ENCODE data around the gene AUTS2.

AUTS2 gene

DNA sequence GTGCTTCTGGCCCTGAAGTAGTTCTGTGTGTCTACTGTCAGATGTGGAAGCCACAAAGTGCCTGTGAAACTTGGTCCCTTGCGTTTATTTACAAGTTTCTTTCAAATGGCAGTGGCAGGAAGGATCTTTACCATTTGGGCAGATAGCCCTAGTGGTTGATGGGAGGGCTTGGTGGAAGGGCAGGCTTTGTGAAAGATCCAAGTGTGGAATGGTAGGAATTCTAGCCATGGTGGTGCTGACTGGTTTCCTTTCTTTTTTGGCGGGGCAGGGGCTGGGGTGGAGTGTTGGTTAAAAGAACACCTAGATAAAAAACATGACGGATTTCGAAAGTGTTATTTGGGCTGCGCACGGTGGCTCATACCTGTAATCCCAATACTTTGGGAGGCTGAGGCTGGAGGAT, 27.0 kb downstream of the AUTS2 start:
- DNase-seq = no peak

GRCh38 chr7:69625798-69626197, 27.5 kb downstream of the AUTS2 start:
- DNase-seq = no peak

DNA sequence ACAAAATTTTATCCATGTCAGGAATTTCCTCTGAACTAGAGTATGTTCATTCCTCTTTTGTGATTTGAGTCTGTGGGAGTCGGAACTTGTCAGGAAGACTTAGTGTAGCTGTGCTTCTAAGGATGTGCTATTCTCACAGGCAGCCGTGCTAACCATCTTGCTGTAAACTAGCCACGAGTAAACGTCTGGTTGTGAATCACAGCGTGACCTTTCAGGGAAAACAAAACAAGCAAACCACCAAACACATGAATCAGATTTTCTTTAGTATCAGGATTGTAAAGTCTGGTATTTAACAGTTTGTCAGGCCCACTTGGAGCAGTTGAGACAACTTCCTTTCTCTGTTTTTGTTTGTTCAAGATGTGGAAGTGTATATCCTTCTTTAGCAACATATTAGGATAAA, 32.0 kb downstream of the AUTS2 start:
- no peak for DNase-seq

GRCh38 chr7:69631131-69631530, 32.9 kb downstream of the AUTS2 start:
- DNase-seq = no peak

DNA sequence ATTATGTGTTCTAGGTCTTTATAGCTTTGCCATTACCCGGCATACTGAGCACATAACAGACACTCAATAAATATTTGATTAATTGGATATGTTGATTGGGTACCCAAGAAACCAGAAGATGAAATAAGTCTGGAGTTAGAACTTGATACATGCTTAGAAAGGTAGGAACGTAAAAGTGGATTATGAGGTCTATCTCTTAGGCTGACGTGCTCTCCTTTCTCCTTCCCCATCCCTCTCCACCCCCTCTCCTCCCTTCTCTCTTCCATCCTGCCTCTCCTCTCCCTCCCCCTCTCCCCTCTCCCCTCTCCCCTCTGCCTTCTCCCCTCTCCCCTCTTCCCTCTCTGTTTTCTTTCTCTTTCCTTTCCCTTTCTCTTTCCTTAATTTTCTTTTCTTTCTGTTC, 34.0 kb downstream of the AUTS2 start:
- peak; percentile 48 for DNase-seq

DNA sequence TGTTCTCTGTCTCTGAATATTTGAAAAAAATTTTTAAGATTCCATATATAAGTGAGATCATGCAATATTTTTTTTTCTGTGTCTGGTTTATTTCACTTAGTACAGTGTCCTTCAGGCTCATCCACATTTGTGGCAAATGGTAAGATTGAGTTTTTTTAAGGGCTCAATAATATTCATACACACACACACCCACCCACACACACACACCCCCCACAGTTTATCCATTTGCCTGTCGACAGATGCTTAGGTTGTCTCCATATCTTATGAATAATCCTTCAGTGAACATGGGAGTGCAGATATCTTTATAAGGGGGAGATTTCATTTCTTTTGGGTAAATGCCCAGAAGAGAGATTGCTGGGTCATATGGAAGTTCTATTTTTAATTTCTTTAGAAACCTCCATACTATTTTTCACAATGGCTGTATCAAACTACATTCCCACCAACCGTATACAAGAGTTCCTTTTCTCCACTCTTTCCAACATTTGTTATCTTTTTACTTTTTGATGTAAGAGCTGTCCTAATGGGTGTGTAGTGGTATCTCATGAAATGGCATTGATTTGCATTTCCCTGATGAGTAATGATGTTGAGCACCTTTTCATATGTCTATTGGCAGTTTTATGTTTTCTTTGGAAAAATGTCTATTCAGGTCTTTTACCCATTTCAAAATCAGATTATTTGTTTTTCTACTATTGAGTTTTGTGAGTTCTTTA, 35.0 kb downstream of the AUTS2 start:
- DNase-seq = no peak

DNA sequence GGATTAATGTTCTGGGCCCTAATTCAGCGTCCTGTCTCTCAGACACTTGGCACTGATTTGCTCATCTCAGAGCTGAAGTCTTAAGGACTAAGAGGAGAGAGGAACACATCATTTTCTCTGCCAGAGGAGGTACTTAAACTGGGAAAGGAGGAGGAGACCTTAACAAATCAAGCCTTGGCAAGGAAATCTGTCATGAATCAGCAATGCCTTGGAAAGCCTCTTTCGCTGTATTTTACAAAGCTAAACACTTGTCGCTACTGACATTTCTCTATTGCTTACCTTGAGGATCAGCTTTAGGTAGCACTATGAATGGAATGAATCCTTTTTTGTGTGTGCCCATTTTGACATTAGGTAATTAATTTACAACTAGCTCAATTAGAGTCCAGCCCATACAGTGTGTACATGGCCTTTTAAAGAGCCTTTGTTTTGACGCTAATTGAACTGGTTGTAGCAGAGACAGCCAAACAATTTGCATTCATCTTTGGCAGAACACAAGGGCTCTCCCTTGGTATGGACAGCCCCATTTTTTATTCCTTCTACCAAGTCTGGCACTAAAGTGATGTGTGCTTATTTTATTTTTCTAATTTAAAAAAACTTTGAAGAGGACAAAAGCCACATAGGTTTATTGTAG, 37.4 kb downstream of the AUTS2 start:
- DNase-seq = no peak

GRCh38 chr7:69638674-69639073, 40.4 kb downstream of the AUTS2 start:
- DNase-seq = no peak

DNA sequence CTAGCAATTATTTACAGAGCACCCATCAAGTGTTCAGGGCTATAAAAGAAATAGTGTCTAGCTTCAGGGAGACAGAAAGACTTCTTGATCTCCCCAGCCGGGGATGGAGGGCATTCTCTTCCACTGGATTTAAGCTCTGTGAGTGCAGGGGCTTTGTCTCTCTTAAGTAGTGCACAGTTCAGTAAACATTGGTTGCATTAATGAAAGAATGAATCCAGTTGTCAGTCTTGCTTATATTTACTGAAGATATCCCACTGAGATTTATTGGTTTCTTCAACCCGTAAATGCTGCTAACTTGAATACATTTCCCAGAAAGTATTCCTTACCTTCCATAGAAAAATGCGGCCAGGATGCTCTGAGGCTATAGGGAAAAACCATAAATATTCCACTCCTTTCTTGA, 41.9 kb downstream of the AUTS2 start:
- peak; percentile 79 for DNase-seq

DNA sequence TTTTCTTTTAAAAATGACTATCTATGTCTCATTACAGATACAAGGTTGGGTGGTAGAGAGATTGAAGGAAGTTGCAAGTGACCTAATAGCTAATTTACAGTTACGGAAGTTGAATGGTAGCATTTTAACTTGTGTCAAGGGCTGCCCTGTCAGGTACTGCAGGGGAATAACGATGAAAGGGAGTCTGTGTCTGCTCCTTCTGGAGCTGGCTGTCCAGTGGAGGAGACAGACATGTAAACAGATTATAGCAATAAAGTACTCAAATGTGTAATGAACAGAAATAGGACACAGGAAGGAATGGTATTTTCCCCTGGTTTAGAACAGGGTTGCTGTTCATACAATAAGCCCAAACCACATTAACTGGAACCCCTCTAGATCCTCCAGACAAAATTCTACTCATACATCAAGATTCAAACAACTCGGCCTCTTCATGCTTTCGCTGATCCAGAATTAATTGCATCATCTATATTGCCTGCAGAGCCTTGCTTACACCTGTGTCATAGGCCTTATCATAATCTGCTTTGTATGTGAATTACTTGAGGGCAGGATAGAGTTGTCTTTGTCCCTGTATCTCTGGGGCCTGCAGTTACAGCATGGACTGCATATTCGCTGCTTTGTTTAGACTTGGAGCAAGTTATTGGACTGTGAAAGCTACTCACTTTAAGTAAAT, 42.8 kb downstream of the AUTS2 start:
- peak; percentile 78 for DNase-seq

DNA sequence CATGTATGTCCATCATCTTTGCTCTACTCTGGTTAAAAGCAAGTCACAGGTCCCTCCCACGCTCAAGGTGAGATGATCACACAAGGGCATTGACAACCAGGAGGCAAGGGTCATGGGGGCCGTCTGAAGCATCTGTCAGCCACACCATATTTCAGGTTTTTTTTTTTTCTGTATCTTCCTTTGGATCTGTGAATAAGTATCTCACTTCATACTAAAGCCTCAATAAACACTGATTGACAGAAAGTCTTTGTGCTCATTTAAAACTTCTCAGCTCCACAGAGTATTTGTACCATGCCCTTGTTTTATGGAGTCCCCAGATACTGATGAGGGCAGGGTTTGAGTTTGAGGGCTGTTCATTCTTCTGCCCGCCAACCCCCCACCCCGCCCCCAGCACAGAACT, 45.0 kb downstream of the AUTS2 start:
- no peak for DNase-seq

- no peak for DNase-seq
Measured at GRCh38 chr7:69643708-69644445, 45.6 kb downstream of the AUTS2 start.

GRCh38 chr7:69645683-69646082, 47.4 kb downstream of the AUTS2 start:
- DNase-seq = no peak

DNA sequence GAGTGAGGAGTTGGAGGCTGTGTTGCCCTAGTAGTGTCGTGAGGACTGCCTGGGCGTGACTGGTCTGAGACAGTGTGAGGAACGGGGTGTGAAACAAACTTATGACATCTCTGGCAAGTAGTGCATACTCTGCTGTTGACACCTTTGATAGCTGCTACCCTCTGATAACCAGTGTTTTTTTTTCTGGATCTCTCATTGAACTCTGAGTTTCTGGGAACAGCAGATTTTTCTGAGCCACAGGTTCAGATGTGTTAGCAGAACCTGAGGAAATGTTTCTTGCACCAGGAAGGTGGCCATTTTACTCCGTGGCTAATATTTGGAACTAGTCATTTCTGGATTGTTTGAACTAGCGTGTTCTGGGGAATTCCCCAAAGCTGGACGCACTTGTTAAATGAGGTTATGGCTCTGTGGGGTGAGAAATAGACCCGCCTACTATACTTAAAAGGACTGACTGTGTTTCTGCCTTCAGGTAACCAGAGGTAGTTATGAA, 52.9 kb downstream of the AUTS2 start:
- peak; percentile 28 for DNase-seq

- DNase-seq = peak; percentile 15
Measured at GRCh38 chr7:69652947-69653701, 54.8 kb downstream of the AUTS2 start.

- DNase-seq = no peak
Measured at GRCh38 chr7:69653806-69654205, 55.5 kb downstream of the AUTS2 start.

DNA sequence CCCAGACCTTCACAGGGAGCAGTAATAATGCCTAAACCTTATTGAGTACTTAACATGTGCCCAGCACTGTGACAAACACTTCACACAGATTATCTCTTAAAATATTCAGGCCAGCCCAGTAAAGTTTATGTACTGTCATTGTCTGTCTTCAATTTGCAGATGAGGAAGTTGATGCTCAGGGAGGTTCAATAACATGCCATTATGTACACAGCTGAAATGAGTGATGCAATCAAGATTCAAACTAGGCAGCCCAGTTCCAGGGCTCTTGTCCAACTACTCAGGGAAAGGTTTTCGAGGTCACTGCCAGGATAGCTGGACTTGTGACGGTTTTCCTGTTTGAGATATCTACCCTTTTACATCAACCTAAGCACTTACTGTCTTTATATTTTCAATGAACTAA, 56.1 kb downstream of the AUTS2 start:
- DNase-seq = no peak

DNA sequence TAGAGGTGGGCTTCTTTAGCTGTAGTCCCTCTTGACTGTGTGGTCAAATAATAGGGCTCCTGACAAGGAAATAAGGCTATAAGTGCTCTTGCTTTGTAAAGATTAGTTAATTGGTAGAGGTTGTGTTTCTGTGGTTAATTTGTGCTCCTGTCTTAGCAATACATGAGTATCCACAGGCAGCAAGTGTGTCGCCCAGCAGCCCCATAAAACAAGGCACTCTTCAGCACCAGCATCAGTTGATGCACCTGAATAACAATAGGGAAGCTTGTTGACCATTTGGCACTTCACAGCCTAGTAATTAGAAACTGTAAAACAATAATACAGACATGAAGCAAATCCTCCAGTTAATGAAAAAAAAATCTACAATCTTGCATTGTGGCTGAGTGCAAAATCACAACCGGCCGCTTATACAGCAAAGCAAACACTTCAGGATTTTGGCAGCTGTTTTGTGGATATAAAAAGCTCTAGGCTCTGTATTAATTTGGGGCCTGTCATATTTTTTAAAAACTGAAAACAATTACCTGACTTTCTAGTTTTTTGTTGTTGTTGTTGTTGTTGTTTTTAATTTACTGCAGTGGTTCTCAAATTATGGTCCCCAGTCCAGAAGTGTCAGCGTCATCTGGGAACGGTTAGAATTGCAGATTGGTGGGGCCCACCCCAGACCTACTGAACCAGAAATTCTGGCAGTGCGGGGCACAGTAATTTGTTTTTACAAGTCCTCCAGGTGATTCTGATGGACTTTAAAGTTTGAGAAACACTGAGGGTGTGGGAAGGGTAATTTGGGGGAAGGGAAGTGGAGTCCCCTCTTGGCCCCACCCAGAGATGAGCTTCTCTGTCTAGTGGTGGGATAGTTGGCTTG, 56.8 kb downstream of the AUTS2 start:
- DNase-seq = no peak

DNA sequence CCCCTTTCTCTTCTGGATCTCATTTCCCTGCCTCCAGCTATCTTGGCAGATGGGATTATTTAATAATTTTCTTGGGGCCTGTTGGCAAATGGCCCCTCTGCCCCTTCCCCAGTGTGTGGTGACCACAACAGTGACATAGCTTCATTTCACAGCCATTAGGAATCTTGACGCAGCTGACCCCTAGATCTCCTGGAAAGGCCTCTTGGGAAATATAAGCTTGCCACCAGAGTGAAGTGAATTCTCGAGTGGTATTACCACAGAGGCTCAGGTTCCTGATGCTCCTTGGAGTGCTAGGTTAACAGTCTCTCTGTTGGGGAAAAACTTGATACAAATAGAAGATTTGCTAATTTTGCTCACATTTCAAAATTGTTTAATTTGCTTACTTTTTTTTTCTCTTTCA, 57.8 kb downstream of the AUTS2 start:
- no peak for DNase-seq

DNA sequence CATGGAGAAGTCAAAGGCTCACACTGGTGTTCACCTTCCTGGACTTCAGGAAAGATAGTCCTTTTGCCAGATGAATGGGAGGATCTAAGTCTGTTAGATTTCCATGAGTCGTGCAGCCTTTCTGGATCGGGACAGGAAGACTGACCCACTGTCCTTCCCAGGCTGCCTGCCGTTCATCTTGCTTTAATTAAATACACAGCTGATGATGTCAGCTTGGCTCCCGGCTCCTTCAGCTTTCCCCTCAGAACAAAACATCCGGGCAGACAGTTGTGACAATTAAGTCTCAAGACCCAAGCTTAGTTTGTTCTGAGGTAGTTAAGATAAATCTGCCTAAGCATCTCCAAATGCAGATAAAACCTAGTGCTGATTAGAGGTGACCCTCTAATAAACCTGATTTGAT, 58.6 kb downstream of the AUTS2 start:
- peak; percentile 90 for DNase-seq

DNA sequence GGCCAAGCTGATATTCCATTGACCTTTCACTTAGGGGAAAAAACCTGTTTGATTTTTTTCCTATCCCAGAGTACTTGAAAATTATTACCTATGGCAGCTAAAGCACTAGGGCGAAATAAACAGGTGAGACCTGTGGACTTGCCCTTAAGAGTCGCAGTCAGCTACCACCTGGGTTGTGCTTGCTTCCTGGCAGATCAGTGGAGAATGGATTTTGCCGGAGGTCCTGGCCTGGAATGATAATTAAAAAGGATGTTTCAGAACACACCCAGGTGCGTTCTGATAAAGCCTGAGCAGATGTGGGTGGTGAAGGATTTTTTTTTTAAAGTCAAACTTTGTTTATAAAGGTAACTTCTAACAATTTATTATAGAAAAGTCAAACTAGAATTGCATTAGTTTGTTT, 59.1 kb downstream of the AUTS2 start:
- no peak for DNase-seq

DNA sequence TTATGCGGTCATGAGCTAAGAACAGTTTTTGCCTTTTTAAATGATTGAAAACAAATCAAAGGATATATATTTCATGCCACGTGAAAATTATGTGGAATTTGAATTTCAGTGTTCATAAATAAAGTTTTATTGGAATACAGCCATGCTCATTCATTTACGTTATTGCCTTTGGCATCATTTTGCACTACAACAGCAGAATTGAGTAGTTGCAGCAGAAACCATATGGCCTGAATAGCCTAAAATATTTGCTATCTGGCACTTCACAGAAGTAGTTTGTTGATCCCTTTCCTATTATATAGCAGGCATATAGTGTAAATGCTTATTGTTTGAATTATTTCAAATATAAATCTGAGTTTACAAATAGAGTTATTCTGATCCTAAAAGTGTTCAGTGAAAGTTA, 59.7 kb downstream of the AUTS2 start:
- no peak for DNase-seq

Data from NCI-H82 (cell line).